GM23338 (cell line): ENCODE measurements around the gene PPP2CA. TPM values are rescaled to one million over a fixed set of nuclear protein-coding genes. Genes with fewer than 3 reads are reported as not detected.

Source experiments
- ATAC-seq: fragments of 200-7000 bp; cut with Tn5 transposase; 3 replicates; pipeline ENCODE4 v1.9.1; 2020
- DNase-seq: peaks from one replicate; pipeline ENCODE4 v3.0.0-alpha.2; 2015; ENCODE audit warnings: low spot score
- H2AFZ ChIP-seq: fragments of 200-600 bp; sonication (generic); 2 replicates; pipeline ENCODE4 v1.8.0; 2016; ENCODE audit warnings: antibody characterized with exemption, mild to moderate bottlenecking, moderate library complexity
- H3F3A ChIP-seq: fragments of 200-600 bp; sonication (generic); replicated peaks from 2 replicates; pipeline ENCODE4 v1.8.0; 2017; ENCODE audit warnings: antibody characterized with exemption, mixed run types, low read depth
- H3K27ac ChIP-seq: fragments of 200-600 bp; sonication (generic); 2 replicates; pipeline ENCODE4 v1.6.1; 2016; ENCODE audit warnings: low read depth
- H3K27me3 ChIP-seq: fragments of 200-600 bp; sonication (generic); 2 replicates; pipeline ENCODE4 v1.8.0; 2016; ENCODE audit warnings: mild to moderate bottlenecking, mixed run types, moderate library complexity; ENCODE audit not compliant: insufficient read depth
- H3K36me3 ChIP-seq: fragments of 200-600 bp; sonication (generic); 2 replicates; pipeline ENCODE4 v1.8.0; 2016; ENCODE audit warnings: mild to moderate bottlenecking; ENCODE audit not compliant: insufficient read depth
- H3K4me1 ChIP-seq: fragments of 200-600 bp; sonication (generic); 2 replicates; pipeline ENCODE4 v1.8.0; 2016; ENCODE audit warnings: mild to moderate bottlenecking, moderate library complexity; ENCODE audit not compliant: insufficient read depth
- H3K4me2 ChIP-seq: fragments of 200-600 bp; sonication (generic); 2 replicates; pipeline ENCODE4 v1.7.1; 2017; ENCODE audit warnings: mixed run types
- H3K4me3 ChIP-seq: fragments of 200-600 bp; sonication (generic); 2 replicates; pipeline ENCODE4 v1.6.1; 2016; ENCODE audit warnings: mixed run types
- H3K79me2 ChIP-seq: fragments of 200-600 bp; sonication (generic); replicated peaks from 2 replicates; pipeline ENCODE4 v1.8.0; 2017; ENCODE audit warnings: mild to moderate bottlenecking; ENCODE audit not compliant: insufficient read depth
- H3K9me2 ChIP-seq: fragments of 200-600 bp; sonication (generic); 2 replicates; pipeline ENCODE4 v1.8.0; 2017; ENCODE audit not compliant: insufficient read depth
- H4K20me1 ChIP-seq: fragments of 200-600 bp; sonication (generic); replicated peaks from 2 replicates; pipeline ENCODE4 v1.8.0; 2017; ENCODE audit warnings: mild to moderate bottlenecking; ENCODE audit not compliant: insufficient read depth
- H3K27ac Mint-ChIP-seq: 2 replicates; pipeline ENCODE4 v1.8.0; 2020; ENCODE audit warnings: inconsistent platforms, mild to moderate bottlenecking, moderate library complexity, mixed read lengths
- H3K27me3 Mint-ChIP-seq: 3 replicates; pipeline ENCODE4 v1.8.0; 2022; ENCODE audit warnings: low read depth, mild to moderate bottlenecking, moderate library complexity, mixed read lengths, inconsistent platforms; ENCODE audit not compliant: insufficient read depth, poor library complexity
- H3K36me3 Mint-ChIP-seq: 3 replicates; pipeline ENCODE4 v1.8.0; 2021; ENCODE audit warnings: low read depth, mild to moderate bottlenecking, inconsistent platforms, moderate library complexity, mixed read lengths
- H3K4me1 Mint-ChIP-seq: 3 replicates; pipeline ENCODE4 v1.8.0; 2020; ENCODE audit warnings: mild to moderate bottlenecking, inconsistent platforms, mixed read lengths
- H3K4me3 Mint-ChIP-seq: 3 replicates; pipeline ENCODE4 v1.8.0; 2021; ENCODE audit warnings: moderate library complexity, mild to moderate bottlenecking, inconsistent platforms, mixed read lengths
- H3K9me3 Mint-ChIP-seq: 3 replicates; pipeline ENCODE4 v1.8.0; 2020; ENCODE audit warnings: moderate library complexity, mild to moderate bottlenecking, inconsistent platforms, mixed read lengths
- CREB1 ChIP-seq: fragments of 250-450 bp; sonication (Bioruptor Pico); IDR thresholded peaks from 2 replicates; pipeline ENCODE4 v1.5.0; 2020; ENCODE audit warnings: low read depth, mild to moderate bottlenecking, moderate library complexity
- ETS1 ChIP-seq: IDR thresholded peaks from 2 replicates; pipeline ENCODE4 v1.6.1; 2016; ENCODE audit warnings: antibody characterized with exemption
- EZH2 ChIP-seq: fragments of 200-600 bp; sonication (generic); IDR thresholded peaks from one replicate; pipeline ENCODE4 v1.8.0; 2017; ENCODE audit warnings: antibody characterized with exemption, mild to moderate bottlenecking, low read depth; ENCODE audit not compliant: unreplicated experiment
- EZH2phosphoT487 ChIP-seq: fragments of 200-600 bp; sonication (generic); IDR thresholded peaks from one replicate; pipeline ENCODE4 v1.8.1; 2018; ENCODE audit warnings: antibody characterized with exemption; ENCODE audit not compliant: unreplicated experiment
- JUNB ChIP-seq: IDR thresholded peaks from one replicate; pipeline ENCODE4 v1.6.1; 2016; ENCODE audit warnings: antibody characterized with exemption; ENCODE audit not compliant: unreplicated experiment
- NANOG ChIP-seq: IDR thresholded peaks from 2 replicates; pipeline ENCODE4 v1.6.1; 2016; ENCODE audit warnings: antibody characterized with exemption, borderline replicate concordance
- POLR2AphosphoS5 ChIP-seq: IDR thresholded peaks from 2 replicates; pipeline ENCODE4 v1.6.1; 2016; ENCODE audit warnings: antibody characterized with exemption, low read depth
- STAT1 ChIP-seq: IDR thresholded peaks from one replicate; pipeline ENCODE4 v1.6.1; 2016; ENCODE audit warnings: antibody characterized with exemption; ENCODE audit not compliant: unreplicated experiment
- polyA plus RNA-seq: library from polyadenylated mRNA; unstranded; fragments of >200 nt; fragmentation: Nextera tagmentation; extraction: Ambion mirVana; gene quantifications from 2 replicates; pipeline ENCODE4 v1.2.1, GENCODE V29; 2016
- total RNA-seq: library from RNA; depleted of rRNA; stranded (reverse); fragments of >200 nt; shearing (Covaris generic); gene quantifications from 2 replicates; pipeline ENCODE4 v1.2.3, GENCODE V29; 2014
- TF ChIP-seq, protein P1 (sequence below), 2 experiments: fragments of 200-600 bp in 1 of 2; sonication (generic) in 1 of 2; conservative IDR thresholded peaks; 2 replicates each; pipeline versions ENCODE4 v1.5.1 to v1.6.1; 2016 to 2017; ENCODE audit warnings: antibody characterized with exemption in 2 of 2, low read depth in 2 of 2, mild to moderate bottlenecking in 2 of 2, moderate library complexity in 1 of 2
- TF ChIP-seq, protein P2 (sequence below): fragments of 250-450 bp; sonication (Bioruptor Pico); IDR thresholded peaks from 2 replicates; pipeline ENCODE4 v1.5.0; 2020; ENCODE audit warnings: mild to moderate bottlenecking, moderate library complexity

The PPP2CA gene
- total and polyA plus RNA-seq, 2 experiments from 2014 or later: 131 to 316 TPM

GRCh38 chr5:134245692-134246091 lies 19.8 kb upstream of the PPP2CA start (continued):
- TF ChIP-seq, protein P1, sequence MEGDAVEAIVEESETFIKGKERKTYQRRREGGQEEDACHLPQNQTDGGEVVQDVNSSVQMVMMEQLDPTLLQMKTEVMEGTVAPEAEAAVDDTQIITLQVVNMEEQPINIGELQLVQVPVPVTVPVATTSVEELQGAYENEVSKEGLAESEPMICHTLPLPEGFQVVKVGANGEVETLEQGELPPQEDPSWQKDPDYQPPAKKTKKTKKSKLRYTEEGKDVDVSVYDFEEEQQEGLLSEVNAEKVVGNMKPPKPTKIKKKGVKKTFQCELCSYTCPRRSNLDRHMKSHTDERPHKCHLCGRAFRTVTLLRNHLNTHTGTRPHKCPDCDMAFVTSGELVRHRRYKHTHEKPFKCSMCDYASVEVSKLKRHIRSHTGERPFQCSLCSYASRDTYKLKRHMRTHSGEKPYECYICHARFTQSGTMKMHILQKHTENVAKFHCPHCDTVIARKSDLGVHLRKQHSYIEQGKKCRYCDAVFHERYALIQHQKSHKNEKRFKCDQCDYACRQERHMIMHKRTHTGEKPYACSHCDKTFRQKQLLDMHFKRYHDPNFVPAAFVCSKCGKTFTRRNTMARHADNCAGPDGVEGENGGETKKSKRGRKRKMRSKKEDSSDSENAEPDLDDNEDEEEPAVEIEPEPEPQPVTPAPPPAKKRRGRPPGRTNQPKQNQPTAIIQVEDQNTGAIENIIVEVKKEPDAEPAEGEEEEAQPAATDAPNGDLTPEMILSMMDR (conservative IDR thresholded peaks at IDR 0.05; ENCODE audit: low read depth in 2 of 2): no peak

GRCh38 chr5:134245101-134245604 lies 19.3 kb upstream of the PPP2CA start:
- Histone ChIP-seq H3K27ac (peak overlapping the region; percentile 77; the same call in 1 of the 2 replicates), H3K4me1 (peaks cover 28% of the 10 kb centered on the region), H3K4me3 (no peak overlapping the region), H3K36me3 (no peaks in the 10 kb centered on the region), H3F3A (no peaks in the 10 kb centered on the region), H4K20me1 (no peaks in the 10 kb centered on the region), H3K79me2 (no peaks in the 10 kb centered on the region), H3K9me2 (no peaks in the 10 kb centered on the region), H3K4me2 (peak overlapping the region; percentile 35), H3K27me3 (no peaks in the 10 kb centered on the region), H2AFZ (peak overlapping the region; percentile 82)
- DNase-seq (peak; percentile 52), ATAC-seq (peak; percentile 76)
- peaks cover 39% of the 10 kb centered on the region for H3K4me1 Mint-ChIP-seq
- H3K27me3 Mint-ChIP-seq: no peaks in the 10 kb centered on the region
- peak overlapping the region; percentile 28; the same call in 1 of the 2 replicates for H3K27ac Mint-ChIP-seq
- H3K36me3 Mint-ChIP-seq: no peaks in the 10 kb centered on the region
- no peaks in the 10 kb centered on the region for H3K9me3 Mint-ChIP-seq
- H3K4me3 Mint-ChIP-seq: no peak overlapping the region
- TF ChIP-seq EZH2phosphoT487 (no peak), STAT1 (no peak), NANOG (no peak), POLR2AphosphoS5 (no peak), ETS1 (no peak), JUNB (no peak)

- no peak overlapping the region for H3K27ac Mint-ChIP-seq
- TF ChIP-seq EZH2: no peak
- TF ChIP-seq CREB1 (CRISPR knock-in tag): no peak
- TF ChIP-seq, protein P2, sequence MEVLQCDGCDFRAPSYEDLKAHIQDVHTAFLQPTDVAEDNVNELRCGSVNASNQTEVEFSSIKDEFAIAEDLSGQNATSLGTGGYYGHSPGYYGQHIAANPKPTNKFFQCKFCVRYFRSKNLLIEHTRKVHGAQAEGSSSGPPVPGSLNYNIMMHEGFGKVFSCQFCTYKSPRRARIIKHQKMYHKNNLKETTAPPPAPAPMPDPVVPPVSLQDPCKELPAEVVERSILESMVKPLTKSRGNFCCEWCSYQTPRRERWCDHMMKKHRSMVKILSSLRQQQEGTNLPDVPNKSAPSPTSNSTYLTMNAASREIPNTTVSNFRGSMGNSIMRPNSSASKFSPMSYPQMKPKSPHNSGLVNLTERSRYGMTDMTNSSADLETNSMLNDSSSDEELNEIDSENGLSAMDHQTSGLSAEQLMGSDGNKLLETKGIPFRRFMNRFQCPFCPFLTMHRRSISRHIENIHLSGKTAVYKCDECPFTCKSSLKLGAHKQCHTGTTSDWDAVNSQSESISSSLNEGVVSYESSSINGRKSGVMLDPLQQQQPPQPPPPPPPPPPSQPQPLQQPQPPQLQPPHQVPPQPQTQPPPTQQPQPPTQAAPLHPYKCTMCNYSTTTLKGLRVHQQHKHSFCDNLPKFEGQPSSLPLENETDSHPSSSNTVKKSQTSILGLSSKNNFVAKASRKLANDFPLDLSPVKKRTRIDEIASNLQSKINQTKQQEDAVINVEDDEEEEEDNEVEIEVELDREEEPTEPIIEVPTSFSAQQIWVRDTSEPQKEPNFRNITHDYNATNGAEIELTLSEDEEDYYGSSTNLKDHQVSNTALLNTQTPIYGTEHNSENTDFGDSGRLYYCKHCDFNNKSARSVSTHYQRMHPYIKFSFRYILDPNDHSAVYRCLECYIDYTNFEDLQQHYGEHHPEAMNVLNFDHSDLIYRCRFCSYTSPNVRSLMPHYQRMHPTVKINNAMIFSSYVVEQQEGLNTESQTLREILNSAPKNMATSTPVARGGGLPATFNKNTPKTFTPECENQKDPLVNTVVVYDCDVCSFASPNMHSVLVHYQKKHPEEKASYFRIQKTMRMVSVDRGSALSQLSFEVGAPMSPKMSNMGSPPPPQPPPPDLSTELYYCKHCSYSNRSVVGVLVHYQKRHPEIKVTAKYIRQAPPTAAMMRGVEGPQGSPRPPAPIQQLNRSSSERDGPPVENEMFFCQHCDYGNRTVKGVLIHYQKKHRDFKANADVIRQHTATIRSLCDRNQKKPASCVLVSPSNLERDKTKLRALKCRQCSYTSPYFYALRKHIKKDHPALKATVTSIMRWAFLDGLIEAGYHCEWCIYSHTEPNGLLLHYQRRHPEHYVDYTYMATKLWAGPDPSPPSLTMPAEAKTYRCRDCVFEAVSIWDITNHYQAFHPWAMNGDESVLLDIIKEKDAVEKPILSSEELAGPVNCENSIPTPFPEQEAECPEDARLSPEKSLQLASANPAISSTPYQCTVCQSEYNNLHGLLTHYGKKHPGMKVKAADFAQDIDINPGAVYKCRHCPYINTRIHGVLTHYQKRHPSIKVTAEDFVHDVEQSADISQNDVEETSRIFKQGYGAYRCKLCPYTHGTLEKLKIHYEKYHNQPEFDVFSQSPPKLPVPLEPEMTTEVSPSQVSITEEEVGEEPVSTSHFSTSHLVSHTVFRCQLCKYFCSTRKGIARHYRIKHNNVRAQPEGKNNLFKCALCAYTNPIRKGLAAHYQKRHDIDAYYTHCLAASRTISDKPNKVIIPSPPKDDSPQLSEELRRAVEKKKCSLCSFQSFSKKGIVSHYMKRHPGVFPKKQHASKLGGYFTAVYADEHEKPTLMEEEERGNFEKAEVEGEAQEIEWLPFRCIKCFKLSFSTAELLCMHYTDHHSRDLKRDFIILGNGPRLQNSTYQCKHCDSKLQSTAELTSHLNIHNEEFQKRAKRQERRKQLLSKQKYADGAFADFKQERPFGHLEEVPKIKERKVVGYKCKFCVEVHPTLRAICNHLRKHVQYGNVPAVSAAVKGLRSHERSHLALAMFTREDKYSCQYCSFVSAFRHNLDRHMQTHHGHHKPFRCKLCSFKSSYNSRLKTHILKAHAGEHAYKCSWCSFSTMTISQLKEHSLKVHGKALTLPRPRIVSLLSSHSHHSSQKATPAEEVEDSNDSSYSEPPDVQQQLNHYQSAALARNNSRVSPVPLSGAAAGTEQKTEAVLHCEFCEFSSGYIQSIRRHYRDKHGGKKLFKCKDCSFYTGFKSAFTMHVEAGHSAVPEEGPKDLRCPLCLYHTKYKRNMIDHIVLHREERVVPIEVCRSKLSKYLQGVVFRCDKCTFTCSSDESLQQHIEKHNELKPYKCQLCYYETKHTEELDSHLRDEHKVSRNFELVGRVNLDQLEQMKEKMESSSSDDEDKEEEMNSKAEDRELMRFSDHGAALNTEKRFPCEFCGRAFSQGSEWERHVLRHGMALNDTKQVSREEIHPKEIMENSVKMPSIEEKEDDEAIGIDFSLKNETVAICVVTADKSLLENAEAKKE (CRISPR knock-in tag): no peak
- no peak for TF ChIP-seq STAT1
- TF ChIP-seq NANOG: no peak
These were observed 16.3 kb upstream of the PPP2CA start for GRCh38 chr5:134242146-134242545.

More at GRCh38 chr5:134242146-134242545, 16.3 kb upstream of the PPP2CA start:
- no peaks in the 10 kb centered on the region for H3K9me2 ChIP-seq
- Mint-ChIP-seq H3K27me3 (no peaks in the 10 kb centered on the region), H3K4me3 (no peak overlapping the region), H3K9me3 (no peaks in the 10 kb centered on the region), H3K36me3 (no peaks in the 10 kb centered on the region), H3K4me1 (peaks cover 34% of the 10 kb centered on the region)
- ATAC-seq: no peak
- peak overlapping the region; percentile 66; the same call in 1 of the 2 replicates for H2AFZ ChIP-seq
- H4K20me1 ChIP-seq: no peaks in the 10 kb centered on the region
- no peaks in the 10 kb centered on the region for H3F3A ChIP-seq
- peaks cover 20% of the 10 kb centered on the region for H3K4me1 ChIP-seq
- no peak overlapping the region for H3K27ac ChIP-seq
- H3K27me3 ChIP-seq: no peaks in the 10 kb centered on the region
- no peaks in the 10 kb centered on the region for H3K36me3 ChIP-seq
- no peak overlapping the region for H3K4me2 ChIP-seq
- no peaks in the 10 kb centered on the region for H3K79me2 ChIP-seq
- no peak overlapping the region for H3K4me3 ChIP-seq
- DNase-seq: no peak
